Measurements from ENCODE around the gene RGL2. TPM values are rescaled to one million over a fixed set of nuclear protein-coding genes. Genes with fewer than 3 reads are reported as not detected.

Gene RGL2
- total and polyA plus RNA-seq, 2 of the 13 experiments (the other 11 are each of a cell fraction or from before 2014, with no cell fraction given), result 22.9 to 47.4 TPM

DNA sequence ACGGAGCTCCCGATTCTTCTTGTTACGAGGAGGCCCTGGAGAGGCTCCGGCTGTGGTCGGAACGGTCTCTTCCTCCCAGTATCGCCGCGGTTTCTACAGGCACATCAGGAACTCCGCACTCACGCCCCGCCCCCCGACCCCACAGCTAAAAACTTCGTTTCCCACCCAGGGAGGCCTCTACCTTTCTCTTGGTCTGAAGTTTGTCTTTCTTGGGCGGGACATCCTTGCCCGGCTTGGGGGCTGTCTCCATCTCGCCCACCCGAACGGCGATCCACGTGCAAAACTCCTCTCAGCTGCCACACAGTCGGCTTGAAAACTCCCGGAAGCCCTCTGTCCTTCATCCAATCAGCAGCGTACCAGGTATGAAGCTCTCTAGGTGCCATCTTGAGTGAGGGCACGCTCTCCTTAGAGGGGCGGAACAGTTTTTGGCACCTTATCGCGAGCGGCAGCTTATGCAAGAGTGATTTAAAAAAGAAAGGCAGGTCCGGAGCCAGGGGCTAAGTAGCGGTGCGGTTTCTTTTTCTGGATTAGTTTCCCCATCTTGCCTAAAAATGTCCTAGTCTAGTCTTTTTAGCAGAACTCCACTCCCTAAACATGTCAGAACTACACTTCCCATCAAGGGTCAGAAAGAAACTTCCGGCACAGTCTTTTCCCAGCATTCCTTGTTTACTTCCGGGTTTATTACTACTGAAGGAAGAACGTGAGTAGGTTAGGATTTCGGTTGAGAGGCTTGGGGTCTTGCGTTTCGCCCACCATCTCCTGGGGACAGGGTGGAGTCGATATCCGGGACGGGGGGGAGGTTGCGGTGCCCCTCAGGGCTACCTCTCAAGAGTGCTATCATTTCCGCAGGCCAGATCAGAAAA lies 9.6 kb downstream of the RGL2 start, which contains the start of the genes PFDN6 and WDR46 (continued):
- TF ChIP-seq, protein P1, sequence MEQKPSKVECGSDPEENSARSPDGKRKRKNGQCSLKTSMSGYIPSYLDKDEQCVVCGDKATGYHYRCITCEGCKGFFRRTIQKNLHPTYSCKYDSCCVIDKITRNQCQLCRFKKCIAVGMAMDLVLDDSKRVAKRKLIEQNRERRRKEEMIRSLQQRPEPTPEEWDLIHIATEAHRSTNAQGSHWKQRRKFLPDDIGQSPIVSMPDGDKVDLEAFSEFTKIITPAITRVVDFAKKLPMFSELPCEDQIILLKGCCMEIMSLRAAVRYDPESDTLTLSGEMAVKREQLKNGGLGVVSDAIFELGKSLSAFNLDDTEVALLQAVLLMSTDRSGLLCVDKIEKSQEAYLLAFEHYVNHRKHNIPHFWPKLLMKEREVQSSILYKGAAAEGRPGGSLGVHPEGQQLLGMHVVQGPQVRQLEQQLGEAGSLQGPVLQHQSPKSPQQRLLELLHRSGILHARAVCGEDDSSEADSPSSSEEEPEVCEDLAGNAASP (CRISPR knock-in tag; IDR thresholded peaks at IDR 0.05; ENCODE audit: borderline replicate concordance), result no peak
- TF ChIP-seq MIXL1 (CRISPR knock-in tag; IDR thresholded peaks at IDR 0.05) (no peak), ARNT (IDR thresholded peaks at IDR 0.05) (no peak), CBX2 (IDR thresholded peaks at IDR 0.05; ENCODE audit: low read depth, low read length) (no peak), CBX2 (CRISPR knock-in tag; IDR thresholded peaks at IDR 0.05; ENCODE audit: low read depth) (no peak), ZFY (CRISPR knock-in tag; IDR thresholded peaks at IDR 0.05) (no peak; the same call in 1 of the 2 replicates), ARHGAP35 (CRISPR knock-in tag; IDR thresholded peaks at IDR 0.05; ENCODE audit: borderline replicate concordance) (no peak), ZNF768 (CRISPR knock-in tag; IDR thresholded peaks at IDR 0.05) (0 out of 2 replicates have a peak, but pooled peaks have one; percentile 36), ISL2 (CRISPR knock-in tag; IDR thresholded peaks at IDR 0.05) (peak; percentile 42; the same call in 1 of the 2 replicates), ZNF549 (CRISPR knock-in tag; IDR thresholded peaks at IDR 0.05) (no peak), ZBTB7A (CRISPR knock-in tag; IDR thresholded peaks at IDR 0.05) (peak; percentile 71; the same call in 1 of the 2 replicates), SIX4 (CRISPR knock-in tag; IDR thresholded peaks at IDR 0.05) (no peak), KMT2A (CRISPR knock-in tag; IDR thresholded peaks at IDR 0.05) (0 out of 2 replicates have a peak, but pooled peaks have one; percentile 12), ZNF644 (CRISPR knock-in tag; IDR thresholded peaks at IDR 0.05; ENCODE audit: low read depth) (no peak), KAT8 (CRISPR knock-in tag; IDR thresholded peaks at IDR 0.05) (peak; percentile 97), RFX1 (IDR thresholded peaks at IDR 0.05) (no peak)
- TF ChIP-seq, protein P2, sequence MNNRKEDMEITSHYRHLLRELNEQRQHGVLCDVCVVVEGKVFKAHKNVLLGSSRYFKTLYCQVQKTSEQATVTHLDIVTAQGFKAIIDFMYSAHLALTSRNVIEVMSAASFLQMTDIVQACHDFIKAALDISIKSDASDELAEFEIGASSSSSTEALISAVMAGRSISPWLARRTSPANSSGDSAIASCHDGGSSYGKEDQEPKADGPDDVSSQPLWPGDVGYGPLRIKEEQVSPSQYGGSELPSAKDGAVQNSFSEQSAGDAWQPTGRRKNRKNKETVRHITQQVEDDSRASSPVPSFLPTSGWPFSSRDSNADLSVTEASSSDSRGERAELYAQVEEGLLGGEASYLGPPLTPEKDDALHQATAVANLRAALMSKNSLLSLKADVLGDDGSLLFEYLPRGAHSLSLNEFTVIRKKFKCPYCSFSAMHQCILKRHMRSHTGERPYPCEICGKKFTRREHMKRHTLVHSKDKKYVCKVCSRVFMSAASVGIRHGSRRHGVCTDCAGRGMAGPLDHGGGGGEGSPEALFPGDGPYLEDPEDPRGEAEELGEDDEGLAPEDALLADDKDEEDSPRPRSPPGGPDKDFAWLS (CRISPR knock-in tag; IDR thresholded peaks at IDR 0.05; ENCODE audit: borderline replicate concordance), result no peak
- TF ChIP-seq, protein P3, sequence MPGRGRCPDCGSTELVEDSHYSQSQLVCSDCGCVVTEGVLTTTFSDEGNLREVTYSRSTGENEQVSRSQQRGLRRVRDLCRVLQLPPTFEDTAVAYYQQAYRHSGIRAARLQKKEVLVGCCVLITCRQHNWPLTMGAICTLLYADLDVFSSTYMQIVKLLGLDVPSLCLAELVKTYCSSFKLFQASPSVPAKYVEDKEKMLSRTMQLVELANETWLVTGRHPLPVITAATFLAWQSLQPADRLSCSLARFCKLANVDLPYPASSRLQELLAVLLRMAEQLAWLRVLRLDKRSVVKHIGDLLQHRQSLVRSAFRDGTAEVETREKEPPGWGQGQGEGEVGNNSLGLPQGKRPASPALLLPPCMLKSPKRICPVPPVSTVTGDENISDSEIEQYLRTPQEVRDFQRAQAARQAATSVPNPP (CRISPR knock-in tag; IDR thresholded peaks at IDR 0.05), result no peak
- TF ChIP-seq, protein P4, sequence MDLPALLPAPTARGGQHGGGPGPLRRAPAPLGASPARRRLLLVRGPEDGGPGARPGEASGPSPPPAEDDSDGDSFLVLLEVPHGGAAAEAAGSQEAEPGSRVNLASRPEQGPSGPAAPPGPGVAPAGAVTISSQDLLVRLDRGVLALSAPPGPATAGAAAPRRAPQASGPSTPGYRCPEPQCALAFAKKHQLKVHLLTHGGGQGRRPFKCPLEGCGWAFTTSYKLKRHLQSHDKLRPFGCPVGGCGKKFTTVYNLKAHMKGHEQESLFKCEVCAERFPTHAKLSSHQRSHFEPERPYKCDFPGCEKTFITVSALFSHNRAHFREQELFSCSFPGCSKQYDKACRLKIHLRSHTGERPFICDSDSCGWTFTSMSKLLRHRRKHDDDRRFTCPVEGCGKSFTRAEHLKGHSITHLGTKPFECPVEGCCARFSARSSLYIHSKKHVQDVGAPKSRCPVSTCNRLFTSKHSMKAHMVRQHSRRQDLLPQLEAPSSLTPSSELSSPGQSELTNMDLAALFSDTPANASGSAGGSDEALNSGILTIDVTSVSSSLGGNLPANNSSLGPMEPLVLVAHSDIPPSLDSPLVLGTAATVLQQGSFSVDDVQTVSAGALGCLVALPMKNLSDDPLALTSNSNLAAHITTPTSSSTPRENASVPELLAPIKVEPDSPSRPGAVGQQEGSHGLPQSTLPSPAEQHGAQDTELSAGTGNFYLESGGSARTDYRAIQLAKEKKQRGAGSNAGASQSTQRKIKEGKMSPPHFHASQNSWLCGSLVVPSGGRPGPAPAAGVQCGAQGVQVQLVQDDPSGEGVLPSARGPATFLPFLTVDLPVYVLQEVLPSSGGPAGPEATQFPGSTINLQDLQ (CRISPR knock-in tag; IDR thresholded peaks at IDR 0.05), result no peak
- TF ChIP-seq, protein P5, sequence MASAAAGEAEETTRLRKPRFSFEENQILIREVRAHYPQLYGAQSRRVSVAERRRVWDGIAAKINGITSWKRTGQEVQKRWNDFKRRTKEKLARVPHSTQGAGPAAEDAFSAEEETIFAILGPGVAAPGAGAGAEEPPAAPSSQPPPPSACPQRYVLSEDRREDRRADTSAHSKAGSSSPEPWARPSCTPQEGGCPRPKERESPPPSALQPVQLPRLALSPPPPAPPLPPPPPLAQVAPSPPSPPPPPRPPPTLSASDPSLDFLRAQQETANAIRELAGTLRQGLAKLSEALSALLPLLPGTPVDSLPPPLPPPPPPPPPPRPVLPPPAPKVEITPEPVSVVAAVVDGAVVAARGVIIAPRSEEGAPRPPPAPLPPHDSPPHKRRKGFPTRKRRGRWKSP (CRISPR knock-in tag; IDR thresholded peaks at IDR 0.05), result no peak
- TF ChIP-seq, protein P6, sequence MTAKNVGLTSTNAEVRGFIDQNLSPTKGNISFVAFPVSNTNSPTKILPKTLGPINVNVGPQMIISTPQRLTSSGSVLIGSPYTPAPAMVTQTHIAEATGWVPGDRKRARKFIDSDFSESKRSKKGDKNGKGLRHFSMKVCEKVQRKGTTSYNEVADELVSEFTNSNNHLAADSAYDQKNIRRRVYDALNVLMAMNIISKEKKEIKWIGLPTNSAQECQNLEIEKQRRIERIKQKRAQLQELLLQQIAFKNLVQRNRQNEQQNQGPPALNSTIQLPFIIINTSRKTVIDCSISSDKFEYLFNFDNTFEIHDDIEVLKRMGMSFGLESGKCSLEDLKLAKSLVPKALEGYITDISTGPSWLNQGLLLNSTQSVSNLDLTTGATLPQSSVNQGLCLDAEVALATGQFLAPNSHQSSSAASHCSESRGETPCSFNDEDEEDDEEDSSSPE (CRISPR knock-in tag; IDR thresholded peaks at IDR 0.05), result no peak

Data from HepG2 (cell line).